SK-N-SH treated with all-trans-retinoic acid at 6 μM for 48 hours (cell line): ENCODE data around the gene SCAMP1.

ENCODE experiments used
- ARNTL ChIP-seq: fragments of 450-650 bp; formaldehyde crosslinking; IDR thresholded peaks from 2 replicates; pipeline ENCODE4 v1.5.0; 2020; ENCODE audit warnings: low read depth, mild to moderate bottlenecking, moderate library complexity, borderline replicate concordance
- CREB5 ChIP-seq: fragments of 250-450 bp; sonication (Bioruptor Pico); IDR thresholded peaks from 2 replicates; pipeline ENCODE4 v1.5.1; 2020; ENCODE audit warnings: low read depth, mild to moderate bottlenecking, moderate library complexity
- ESRRG ChIP-seq: fragments of 250-450 bp; sonication (Bioruptor Pico); IDR thresholded peaks from 2 replicates; pipeline ENCODE4 v1.6.1; 2021; ENCODE audit warnings: mild to moderate bottlenecking
- GLIS3 ChIP-seq: fragments of 250-450 bp; sonication (Bioruptor Pico); IDR thresholded peaks from 2 replicates; pipeline ENCODE4 v1.5.0; 2020; ENCODE audit warnings: mild to moderate bottlenecking, moderate library complexity
- ISL1 ChIP-seq: fragments of 250-450 bp; sonication (Bioruptor Pico); IDR thresholded peaks from 2 replicates; pipeline ENCODE4 v2.1.2; 2022; ENCODE audit warnings: mild to moderate bottlenecking, moderate library complexity
- OSR1 ChIP-seq: fragments of 250-450 bp; sonication (Bioruptor Pico); IDR thresholded peaks from 2 replicates; pipeline ENCODE4 v1.8.0; 2022; ENCODE audit warnings: moderate library complexity, mild to moderate bottlenecking, inconsistent platforms
- POU6F1 ChIP-seq: fragments of 250-450 bp; sonication (Bioruptor Pico); IDR thresholded peaks from 2 replicates; pipeline ENCODE4 v1.8.0; 2021; ENCODE audit warnings: low read depth, mild to moderate bottlenecking, moderate library complexity, borderline replicate concordance
- PPARA ChIP-seq: fragments of 250-450 bp; sonication (Bioruptor Pico); IDR thresholded peaks from 2 replicates; pipeline ENCODE4 v1.5.0; 2020; ENCODE audit warnings: mild to moderate bottlenecking, borderline replicate concordance
- RARB ChIP-seq: fragments of 250-450 bp; sonication (Bioruptor Pico); IDR thresholded peaks from 2 replicates; pipeline ENCODE4 v1.8.0; 2021; ENCODE audit warnings: mild to moderate bottlenecking, moderate library complexity
- ZFP3 ChIP-seq: fragments of 250-450 bp; sonication (Bioruptor Pico); IDR thresholded peaks from 2 replicates; pipeline ENCODE4 v1.5.0; 2020; ENCODE audit warnings: mild to moderate bottlenecking, moderate library complexity
- ZFP30 ChIP-seq: fragments of 450-650 bp; formaldehyde crosslinking; IDR thresholded peaks from 2 replicates; pipeline ENCODE4 v1.5.0; 2022; ENCODE audit warnings: mild to moderate bottlenecking, moderate library complexity
- ZNF8 ChIP-seq: fragments of 450-650 bp; formaldehyde crosslinking; IDR thresholded peaks from 2 replicates; pipeline ENCODE4 v1.5.0; 2020; ENCODE audit warnings: mild to moderate bottlenecking, moderate library complexity

- no peak for TF ChIP-seq ZNF8 (CRISPR knock-in tag)
- TF ChIP-seq ZFP30: no peak
- no peak for TF ChIP-seq ARNTL (CRISPR knock-in tag)
- no peak for TF ChIP-seq ZFP3 (CRISPR knock-in tag)
- no peak for TF ChIP-seq OSR1 (CRISPR knock-in tag)
- TF ChIP-seq POU6F1 (CRISPR knock-in tag): no peak
- TF ChIP-seq ISL1: no peak
- TF ChIP-seq ESRRG: no peak
- TF ChIP-seq GLIS3 (CRISPR knock-in tag): no peak
- no peak for TF ChIP-seq PPARA (CRISPR knock-in tag)
- no peak for TF ChIP-seq CREB5 (CRISPR knock-in tag)
- no peak for TF ChIP-seq RARB (CRISPR knock-in tag)
These were observed 16.8 kb downstream of the SCAMP1 start for GRCh38 chr5:78377056-78377717.
